Measurements from ENCODE around the gene DLGAP1. TPM values are rescaled to one million over a fixed set of nuclear protein-coding genes. Genes with fewer than 3 reads are reported as not detected.

DLGAP1 gene
- total and polyA plus RNA-seq, 2 donors (not counting 1 experiment from before 2014, with no cell fraction given), result 0.07 to 0.61 TPM

- ChIA-PET CTCF (interaction anchor here (0.9 kb wide), 1 partner anchor 22 kb away, joined by 4 read pairs; no protein-coding TSS in a partner anchor), POLR2A (no interaction called here)
- Histone ChIP-seq H3K36me3 (replicated peaks in 1 of 2; ENCODE audit: control extremely low read depth in 1 of 2, control insufficient read depth in 1 of 2, extremely low read depth in 1 of 2, insufficient read depth in 2 of 2, low read length in 1 of 2) (no peaks in the 10 kb centered on the region), H3K27ac (ENCODE audit: low read length in 2 of 2) (no peak overlapping the region), H4K20me1 (ENCODE audit: control insufficient read depth, insufficient read depth, low read length, poor library complexity, severe bottlenecking) (no peaks in the 10 kb centered on the region), H2AFZ (ENCODE audit: insufficient read depth, low read depth, low read length, poor library complexity, severe bottlenecking) (no peak overlapping the region), H3K9me3 (ENCODE audit: control extremely low read depth in 1 of 3, control insufficient read depth in 2 of 3, insufficient read depth in 1 of 3, low read length in 2 of 3) (peaks cover 0 to 10% (median 0%) of the 10 kb centered on the region in 3 donors), H3K79me2 (ENCODE audit: control insufficient read depth, insufficient read depth, low read length) (no peaks in the 10 kb centered on the region), H3K4me3 (ENCODE audit: control extremely low read depth in 1 of 5, extremely low read depth in 1 of 5, insufficient read depth in 1 of 5, low read depth in 2 of 5, low read length in 4 of 5) (no peak overlapping the region), H3K9ac (ENCODE audit: low read length) (no peak overlapping the region), H3K4me2 (replicated peaks; ENCODE audit: low read depth, low read length, poor library complexity, severe bottlenecking) (no peak overlapping the region), H3K27me3 (replicated peaks in 1 of 4; ENCODE audit: control extremely low read depth in 1 of 4, control insufficient read depth in 3 of 4, insufficient read depth in 4 of 4, low read length in 3 of 4) (no peaks in the 10 kb centered on the region), H3K4me1 (ENCODE audit: control insufficient read depth in 2 of 2, insufficient read depth in 2 of 2, low read length in 2 of 2) (no peaks in the 10 kb centered on the region)
- Mint-ChIP-seq H3K27ac (no peak overlapping the region), H3K27me3 (peaks cover 1% of the 10 kb centered on the region), H3K4me3 (no peak overlapping the region), H3K9me3 (ENCODE audit: insufficient read depth) (peaks cover 2% of the 10 kb centered on the region), H3K4me1 (no peaks in the 10 kb centered on the region)
- no peak for TF ChIP-seq EZH2 (IDR thresholded peaks at IDR 0.05; ENCODE audit: borderline replicate concordance, insufficient read depth, low read depth, low read length, poor library complexity, severe bottlenecking)
- TF ChIP-seq CTCF (IDR thresholded peaks at IDR 0.05), result no peak
- intact Hi-C loops (cut with micrococcal nuclease), result no loop called here
- DNase-seq (no peak), ATAC-seq (ENCODE audit: low read depth) (no peak)
- WGBS (ENCODE audit: insufficient coverage), result 80% methylated on average over 5 of the region's 5 CpGs
These were observed 481.8 kb downstream of the DLGAP1 start for GRCh38 chr18:3973191-3973850.

GRCh38 chr18:3972291-3972930 is 482.7 kb downstream of the DLGAP1 start:
- Mint-ChIP-seq H3K4me3 (no peak overlapping the region), H3K9me3 (ENCODE audit: insufficient read depth) (no peaks in the 10 kb centered on the region), H3K27ac (no peak overlapping the region), H3K27me3 (no peaks in the 10 kb centered on the region), H3K4me1 (no peaks in the 10 kb centered on the region)
- WGBS (ENCODE audit: insufficient coverage), result 100% methylated on average over 1 of the region's 6 CpGs
- Histone ChIP-seq H3K27me3 (replicated peaks in 1 of 4; ENCODE audit: control extremely low read depth in 1 of 4, control insufficient read depth in 3 of 4, insufficient read depth in 4 of 4, low read length in 3 of 4) (no peaks in the 10 kb centered on the region), H3K27ac (ENCODE audit: low read length in 2 of 2) (no peak overlapping the region), H3K36me3 (replicated peaks in 1 of 2; ENCODE audit: control extremely low read depth in 1 of 2, control insufficient read depth in 1 of 2, extremely low read depth in 1 of 2, insufficient read depth in 2 of 2, low read length in 1 of 2) (no peaks in the 10 kb centered on the region), H2AFZ (ENCODE audit: insufficient read depth, low read depth, low read length, poor library complexity, severe bottlenecking) (no peak overlapping the region), H3K4me1 (ENCODE audit: control insufficient read depth in 2 of 2, insufficient read depth in 2 of 2, low read length in 2 of 2) (no peaks in the 10 kb centered on the region), H3K79me2 (ENCODE audit: control insufficient read depth, insufficient read depth, low read length) (no peaks in the 10 kb centered on the region), H4K20me1 (ENCODE audit: control insufficient read depth, insufficient read depth, low read length, poor library complexity, severe bottlenecking) (no peaks in the 10 kb centered on the region), H3K4me2 (replicated peaks; ENCODE audit: low read depth, low read length, poor library complexity, severe bottlenecking) (no peak overlapping the region), H3K9ac (ENCODE audit: low read length) (no peak overlapping the region), H3K9me3 (ENCODE audit: control extremely low read depth in 1 of 3, control insufficient read depth in 2 of 3, insufficient read depth in 1 of 3, low read length in 2 of 3) (peaks cover 0 to 1% (median 0%) of the 10 kb centered on the region in 3 donors), H3K4me3 (ENCODE audit: control extremely low read depth in 1 of 5, extremely low read depth in 1 of 5, insufficient read depth in 1 of 5, low read depth in 2 of 5, low read length in 4 of 5) (no peak overlapping the region)
- ATAC-seq (ENCODE audit: low read depth) (no peak), DNase-seq (no peak)
- ChIA-PET CTCF (interaction anchor here (0.9 kb wide), 1 partner anchor 23 kb away, joined by 4 read pairs; no protein-coding TSS in a partner anchor), POLR2A (no interaction called here)
- TF ChIP-seq EZH2 (IDR thresholded peaks at IDR 0.05; ENCODE audit: borderline replicate concordance, insufficient read depth, low read depth, low read length, poor library complexity, severe bottlenecking) (no peak), CTCF (IDR thresholded peaks at IDR 0.05) (no peak)
- intact Hi-C loops (cut with micrococcal nuclease), result no loop called here
